Loucy (cell line): ENCODE measurements around the gene MAN1B1.

ENCODE experiments used
- H2AFZ ChIP-seq: fragments of 200-600 bp; sonication (generic); 2 replicates; pipeline ENCODE4 v1.6.0; 2016; ENCODE audit warnings: antibody characterized with exemption, mild to moderate bottlenecking, low read length, moderate library complexity
- H3F3A ChIP-seq: fragments of 200-600 bp; 2 replicates; pipeline ENCODE4 v1.6.0; 2016; ENCODE audit warnings: antibody characterized with exemption, low read depth, mild to moderate bottlenecking
- H3K27me3 ChIP-seq: fragments of 200-600 bp; sonication (generic); 2 replicates; pipeline ENCODE4 v1.6.1; 2014; ENCODE audit warnings: low read length, mild to moderate bottlenecking; ENCODE audit not compliant: insufficient read depth, poor library complexity, severe bottlenecking
- H3K36me3 ChIP-seq: fragments of 200-600 bp; sonication (generic); 2 replicates; pipeline ENCODE4 v1.6.1; 2016; ENCODE audit warnings: low read length; ENCODE audit not compliant: insufficient read depth
- H3K4me1 ChIP-seq: fragments of 200-600 bp; sonication (generic); 2 replicates; pipeline ENCODE4 v1.5.1; 2014; ENCODE audit warnings: low read length, mild to moderate bottlenecking; ENCODE audit not compliant: insufficient read depth, poor library complexity, severe bottlenecking
- H3K4me2 ChIP-seq: fragments of 200-600 bp; sonication (generic); 2 replicates; pipeline ENCODE4 v1.6.0; 2014; ENCODE audit warnings: antibody characterized with exemption, low read length, low read depth, mild to moderate bottlenecking; ENCODE audit not compliant: poor library complexity, severe bottlenecking
- H3K4me3 ChIP-seq: fragments of 200-600 bp; sonication (generic); 2 replicates; pipeline ENCODE4 v1.5.1; 2014; ENCODE audit warnings: low read length, mild to moderate bottlenecking, mixed read lengths; ENCODE audit not compliant: poor library complexity, severe bottlenecking
- H3K79me2 ChIP-seq: fragments of 200-600 bp; sonication (generic); 2 replicates; pipeline ENCODE4 v1.6.1; 2014; ENCODE audit warnings: low read length; ENCODE audit not compliant: insufficient read depth
- H3K9ac ChIP-seq: fragments of 200-600 bp; sonication (generic); 2 replicates; pipeline ENCODE4 v1.6.0; 2014; ENCODE audit warnings: mild to moderate bottlenecking, low read depth, low read length, moderate library complexity; ENCODE audit not compliant: poor library complexity, severe bottlenecking
- H3K9me2 ChIP-seq: fragments of 200-600 bp; sonication (generic); replicated peaks from 2 replicates; pipeline ENCODE4 v1.6.1; 2016; ENCODE audit warnings: low read depth, low read length, mixed read lengths
- H3K9me3 ChIP-seq: fragments of 200-600 bp; sonication (generic); 2 replicates; pipeline ENCODE4 v1.6.1; 2014; ENCODE audit warnings: mild to moderate bottlenecking, antibody characterized with exemption, low read length, low read depth; ENCODE audit not compliant: insufficient read depth
- H4K20me1 ChIP-seq: fragments of 200-600 bp; sonication (generic); 2 replicates; pipeline ENCODE4 v1.6.0; 2014; ENCODE audit warnings: antibody characterized with exemption, low read length, mild to moderate bottlenecking; ENCODE audit not compliant: insufficient read depth, poor library complexity, severe bottlenecking
- EZH2phosphoT487 ChIP-seq: fragments of 200-600 bp; IDR thresholded peaks from 2 replicates; pipeline ENCODE4 v1.6.1; 2018; ENCODE audit warnings: antibody characterized with exemption, mild to moderate bottlenecking, moderate library complexity, borderline replicate concordance
- TF ChIP-seq, protein P1 (sequence below): fragments of 200-600 bp; sonication (generic); conservative IDR thresholded peaks from 2 replicates; pipeline ENCODE4 v1.5.1; 2014; ENCODE audit warnings: mild to moderate bottlenecking, antibody characterized with exemption, low read length

Gene MAN1B1

DNA sequence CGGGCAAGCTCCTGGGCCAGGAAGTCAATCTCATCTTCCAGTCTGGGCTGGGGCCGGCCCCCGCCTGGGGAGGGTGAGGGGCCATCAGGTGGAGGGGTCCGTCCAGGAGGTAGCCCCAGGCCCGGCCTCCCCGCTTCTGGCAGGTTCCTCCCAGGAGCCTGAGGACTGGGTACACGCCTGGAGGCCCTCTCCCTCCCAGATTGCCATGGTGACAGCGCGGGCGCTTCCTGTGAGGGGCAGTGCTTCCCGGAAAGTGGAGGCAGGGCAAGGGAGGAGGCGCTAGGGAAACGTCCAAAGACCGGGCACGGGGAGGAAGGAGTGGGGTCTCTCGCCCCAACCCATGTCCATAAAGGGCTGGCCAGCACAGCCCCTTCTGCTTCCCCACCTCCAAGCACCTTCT, 45.7 kb upstream of the MAN1B1 start:
- Histone ChIP-seq H3K4me2 (no peak overlapping the region), H3K9me3 (no peaks in the 10 kb centered on the region), H3K36me3 (no peaks in the 10 kb centered on the region), H3K79me2 (peaks cover 21% of the 10 kb centered on the region; the same call in 1 of the 2 replicates), H3K9me2 (no peaks in the 10 kb centered on the region), H4K20me1 (peaks cover 23% of the 10 kb centered on the region), H2AFZ (no peak overlapping the region), H3K4me3 (no peak overlapping the region), H3K27me3 (no peaks in the 10 kb centered on the region), H3F3A (no peaks in the 10 kb centered on the region), H3K9ac (no peak overlapping the region), H3K4me1 (peaks cover 21% of the 10 kb centered on the region)
- TF ChIP-seq, protein P1, sequence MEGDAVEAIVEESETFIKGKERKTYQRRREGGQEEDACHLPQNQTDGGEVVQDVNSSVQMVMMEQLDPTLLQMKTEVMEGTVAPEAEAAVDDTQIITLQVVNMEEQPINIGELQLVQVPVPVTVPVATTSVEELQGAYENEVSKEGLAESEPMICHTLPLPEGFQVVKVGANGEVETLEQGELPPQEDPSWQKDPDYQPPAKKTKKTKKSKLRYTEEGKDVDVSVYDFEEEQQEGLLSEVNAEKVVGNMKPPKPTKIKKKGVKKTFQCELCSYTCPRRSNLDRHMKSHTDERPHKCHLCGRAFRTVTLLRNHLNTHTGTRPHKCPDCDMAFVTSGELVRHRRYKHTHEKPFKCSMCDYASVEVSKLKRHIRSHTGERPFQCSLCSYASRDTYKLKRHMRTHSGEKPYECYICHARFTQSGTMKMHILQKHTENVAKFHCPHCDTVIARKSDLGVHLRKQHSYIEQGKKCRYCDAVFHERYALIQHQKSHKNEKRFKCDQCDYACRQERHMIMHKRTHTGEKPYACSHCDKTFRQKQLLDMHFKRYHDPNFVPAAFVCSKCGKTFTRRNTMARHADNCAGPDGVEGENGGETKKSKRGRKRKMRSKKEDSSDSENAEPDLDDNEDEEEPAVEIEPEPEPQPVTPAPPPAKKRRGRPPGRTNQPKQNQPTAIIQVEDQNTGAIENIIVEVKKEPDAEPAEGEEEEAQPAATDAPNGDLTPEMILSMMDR = no peak
- TF ChIP-seq EZH2phosphoT487 = no peak

DNA sequence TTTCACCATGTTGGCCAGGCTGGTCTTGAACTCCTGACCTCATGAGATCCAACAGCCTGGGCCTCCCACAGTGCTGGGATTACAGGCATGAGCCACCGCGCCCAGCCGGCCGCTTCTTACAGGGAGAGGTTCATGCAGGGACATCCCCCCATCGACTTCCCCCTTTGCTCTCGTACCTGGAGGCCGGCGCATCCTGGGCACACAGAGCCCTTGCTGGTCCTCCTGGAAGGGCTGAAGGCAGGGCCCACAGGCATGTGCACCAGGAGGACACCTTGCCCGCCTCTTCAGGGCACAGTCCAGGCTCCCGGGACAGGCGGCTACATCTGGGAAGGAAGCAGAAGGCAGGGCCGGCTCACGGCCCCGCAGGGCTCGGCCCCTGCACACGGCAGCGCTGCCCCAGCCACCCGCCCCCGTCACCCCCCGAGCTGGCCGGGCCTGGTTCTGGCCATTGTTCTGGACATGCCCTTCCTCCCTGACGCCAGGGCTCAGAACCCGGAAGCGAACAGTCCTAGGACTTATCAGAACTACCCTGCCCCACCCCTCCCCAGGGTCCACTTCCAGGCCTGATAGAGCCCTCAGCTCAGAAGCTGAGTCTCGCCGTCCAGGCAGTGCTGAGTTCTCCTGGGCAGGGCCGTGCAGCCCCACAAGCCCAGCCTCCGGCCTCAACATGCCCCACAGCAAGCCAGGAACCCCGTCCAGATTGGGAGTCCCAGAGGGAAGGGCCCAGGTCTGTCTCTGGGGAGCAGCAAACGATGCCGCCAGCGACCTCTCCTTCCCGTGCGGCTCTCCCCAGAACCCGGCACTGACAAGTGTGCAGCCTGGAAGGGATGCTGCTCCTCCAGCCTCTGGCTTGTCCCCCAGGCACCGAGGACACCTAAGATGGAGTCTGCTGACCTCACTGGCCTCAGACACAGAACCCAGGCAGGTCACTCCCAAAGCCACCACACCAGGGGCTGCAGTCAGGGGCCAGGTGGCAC, 43.7 kb upstream of the MAN1B1 start:
- H3K4me2 ChIP-seq = peak overlapping the region; percentile 86
- no peak overlapping the region for H2AFZ ChIP-seq
- H3K9ac ChIP-seq = peak overlapping the region; percentile 70

DNA sequence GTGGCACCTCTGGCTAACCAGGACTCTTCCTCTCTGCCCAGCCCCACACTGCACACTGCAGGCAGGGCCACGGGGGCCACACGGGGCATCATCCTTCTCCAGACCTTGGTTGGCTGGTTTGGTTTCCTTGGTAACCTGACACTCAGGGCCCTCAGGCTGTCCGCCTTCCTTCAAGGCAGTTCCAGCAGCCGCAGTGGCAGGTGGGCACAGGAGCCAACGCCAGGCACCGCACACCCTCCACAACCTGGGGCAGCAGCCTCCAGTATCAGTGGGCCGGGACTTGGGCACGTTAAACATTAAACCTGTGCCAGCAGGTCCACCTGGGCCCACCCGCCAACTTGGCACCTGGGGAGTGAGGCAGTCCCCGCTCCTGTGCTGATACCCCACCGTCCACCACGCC, 42.7 kb upstream of the MAN1B1 start:
- Histone ChIP-seq H3K27me3 (no peaks in the 10 kb centered on the region), H3K4me1 (peaks cover 24% of the 10 kb centered on the region), H3K9me3 (no peaks in the 10 kb centered on the region), H3K4me2 (peak overlapping the region; percentile 86), H3K9ac (peak overlapping the region; percentile 70), H3F3A (no peaks in the 10 kb centered on the region), H3K4me3 (peak overlapping the region; percentile 82), H4K20me1 (peaks cover 23% of the 10 kb centered on the region), H3K79me2 (peaks cover 21% of the 10 kb centered on the region; the same call in 1 of the 2 replicates), H2AFZ (no peak overlapping the region), H3K36me3 (no peaks in the 10 kb centered on the region), H3K9me2 (no peaks in the 10 kb centered on the region)
- TF ChIP-seq, protein P1 = no peak
- no peak for TF ChIP-seq EZH2phosphoT487

More for the DNA sequence above, 43.7 kb upstream of the MAN1B1 start:
- Histone ChIP-seq H3K4me1 (peaks cover 24% of the 10 kb centered on the region), H3K36me3 (no peaks in the 10 kb centered on the region), H3K27me3 (no peaks in the 10 kb centered on the region), H3K4me3 (peak overlapping the region; percentile 6), H3F3A (no peaks in the 10 kb centered on the region), H4K20me1 (peaks cover 23% of the 10 kb centered on the region), H3K9me2 (no peaks in the 10 kb centered on the region), H3K9me3 (no peaks in the 10 kb centered on the region), H3K79me2 (peaks cover 21% of the 10 kb centered on the region; the same call in 1 of the 2 replicates)
- TF ChIP-seq EZH2phosphoT487 = no peak
- TF ChIP-seq, protein P1 = no peak
